Middle frontal gyrus (tissue), 1 donor: ENCODE measurements around the gene GPR89A.
"Not testable (repeated sequence)": the region's sequence is repeated elsewhere in the genome, so short reads cannot be mapped to it uniquely, and the experiment has no call there.

Experiments
- DNase-seq: peaks from one replicate; pipeline ENCODE4 v3.0.0-alpha.2; 2015; ENCODE audit warnings: low spot score; ENCODE audit errors: extremely low spot score

Gene GPR89A

DNA sequence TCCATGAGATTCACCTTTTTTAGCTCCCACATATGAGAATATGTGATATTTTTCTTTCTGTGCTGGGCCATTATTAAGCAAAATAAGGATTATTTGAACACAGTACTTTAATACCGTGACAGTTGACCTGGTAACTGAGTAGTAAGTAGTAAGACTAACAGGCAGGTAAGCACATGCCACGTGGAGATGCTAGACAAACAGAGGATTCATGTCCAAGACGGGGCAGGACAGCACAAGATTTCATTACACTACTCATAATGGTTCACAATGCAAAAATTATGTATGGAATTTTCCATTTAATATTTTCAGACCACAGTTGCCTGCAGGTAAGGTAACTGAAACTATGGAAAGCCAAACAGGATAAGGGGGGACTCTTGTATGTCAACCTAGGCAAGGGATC lies 77.1 kb downstream of the GPR89A start:
- not testable (repeated sequence) for DNase-seq

DNA sequence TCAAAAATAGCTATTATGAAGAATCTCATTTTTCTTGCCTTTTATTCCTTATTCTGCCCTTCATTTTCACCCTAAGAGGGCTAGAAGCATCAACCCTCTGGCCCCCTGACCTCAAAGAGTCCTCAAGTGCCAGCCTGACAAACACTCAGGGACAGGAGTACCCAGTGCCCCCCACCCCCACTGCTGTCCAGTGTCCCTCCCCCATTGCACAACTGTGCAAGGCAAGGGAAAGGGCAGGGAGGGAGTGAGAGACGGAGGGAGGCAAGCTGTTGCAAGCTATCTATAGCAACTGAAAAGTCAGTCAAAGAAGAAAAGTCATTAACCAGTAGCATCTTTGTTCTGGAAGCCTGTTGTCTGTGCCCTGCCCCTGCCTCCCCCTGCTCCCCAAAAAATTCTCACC lies 78.3 kb downstream of the GPR89A start:
- not testable (repeated sequence) for DNase-seq

DNA sequence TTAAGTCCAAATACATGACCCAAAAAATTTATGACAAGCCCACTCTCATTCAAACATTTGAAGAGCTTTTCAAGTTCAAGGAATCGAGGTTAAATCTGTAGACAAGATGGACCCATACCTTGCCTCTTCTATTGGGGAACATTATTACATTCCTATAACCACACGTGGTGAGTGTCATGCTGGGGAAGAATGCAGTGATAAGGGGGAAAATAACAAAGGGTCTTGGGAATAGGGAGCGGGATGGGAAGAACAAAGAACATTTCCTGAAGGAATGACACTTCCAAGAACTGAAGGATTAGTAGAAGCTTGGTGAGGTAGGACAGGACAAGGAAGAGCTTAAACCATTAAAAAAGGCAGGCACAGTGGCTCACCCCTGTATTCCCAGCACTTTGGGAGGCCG lies 80.5 kb downstream of the GPR89A start:
- no peak for DNase-seq

DNA sequence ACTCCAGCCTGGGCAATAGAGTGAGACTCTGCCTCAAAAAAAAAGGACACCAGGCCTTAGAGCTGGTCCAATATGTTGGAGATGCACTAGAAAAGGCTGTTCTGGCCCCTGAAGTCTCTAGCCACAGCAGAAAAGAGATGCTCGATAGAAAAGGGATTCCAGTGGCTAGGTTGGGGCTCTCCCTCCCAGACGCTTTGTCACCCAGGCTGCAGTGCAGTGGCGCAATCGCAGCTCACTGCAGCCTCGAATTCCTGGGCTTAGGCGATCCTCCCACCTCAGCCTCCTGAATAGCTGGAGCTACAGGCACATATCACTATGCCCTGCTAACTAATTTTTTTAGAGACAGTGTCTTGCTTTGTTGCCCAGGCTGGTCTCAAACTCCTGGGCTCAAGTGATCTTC lies 81.1 kb downstream of the GPR89A start:
- no peak for DNase-seq

DNA sequence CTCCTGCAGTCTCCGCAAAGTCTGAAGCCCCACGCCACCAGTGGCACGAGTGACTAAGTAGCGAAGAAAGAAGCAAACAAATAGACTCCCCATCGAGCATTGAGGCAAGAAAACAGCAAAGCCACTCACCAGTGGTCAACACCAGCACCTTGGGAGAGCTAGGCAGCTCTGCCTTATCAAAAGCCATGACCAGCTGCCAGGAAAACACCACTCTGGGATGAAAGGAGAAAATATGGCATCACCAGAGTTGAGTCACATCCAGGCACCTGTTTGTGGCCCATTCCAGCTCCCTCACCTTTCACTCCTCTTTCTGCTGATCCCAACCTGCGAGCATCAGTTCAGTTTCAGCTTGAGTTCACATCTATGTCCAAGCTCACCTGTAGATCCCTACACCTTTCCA lies 82.1 kb downstream of the GPR89A start:
- DNase-seq = no peak

DNA sequence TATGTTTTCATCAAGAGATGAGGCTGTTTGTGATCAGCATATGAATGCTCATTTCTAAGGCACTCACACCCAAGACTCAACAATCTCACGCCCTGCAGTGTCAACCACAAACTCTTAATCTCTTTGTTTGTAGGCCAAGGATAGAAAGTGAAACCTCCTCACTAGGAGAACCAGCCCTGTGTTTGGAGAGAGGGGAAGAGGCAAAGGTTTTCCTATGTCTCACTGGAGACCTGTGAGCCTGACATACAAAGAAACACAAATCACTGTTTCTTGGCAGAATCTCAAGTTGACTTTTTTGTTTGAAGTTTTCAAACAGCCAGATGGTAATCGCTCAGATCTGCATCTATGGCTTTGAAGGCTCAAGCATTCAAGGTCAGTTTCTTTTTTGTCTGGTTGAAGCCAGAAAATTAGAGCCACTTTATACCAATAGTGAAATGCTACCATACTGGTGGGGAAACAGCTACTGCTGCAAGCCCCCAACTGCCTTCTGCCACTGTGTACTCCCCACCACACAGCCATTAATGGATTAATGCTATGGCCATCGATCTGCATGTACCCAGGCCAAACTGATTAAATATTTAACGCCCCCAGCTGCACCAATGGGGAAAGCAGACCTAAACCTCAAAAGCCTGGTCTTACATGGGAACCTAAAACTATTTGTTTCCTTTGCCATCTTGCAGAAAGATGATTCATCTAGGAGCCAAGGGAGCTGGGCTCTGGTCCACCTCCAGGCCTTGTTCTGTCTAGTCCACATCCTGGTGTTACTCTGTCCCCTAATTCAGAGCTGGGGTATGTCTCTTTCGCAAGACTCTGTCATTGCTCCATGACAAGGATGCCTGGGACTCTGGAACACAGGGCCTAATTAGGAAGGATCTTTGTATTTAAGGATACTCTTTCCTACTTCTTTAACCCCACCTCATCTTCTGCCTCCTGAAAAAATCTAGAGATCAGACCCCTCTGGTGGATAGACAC lies 83.1 kb downstream of the GPR89A start:
- no peak for DNase-seq

DNA sequence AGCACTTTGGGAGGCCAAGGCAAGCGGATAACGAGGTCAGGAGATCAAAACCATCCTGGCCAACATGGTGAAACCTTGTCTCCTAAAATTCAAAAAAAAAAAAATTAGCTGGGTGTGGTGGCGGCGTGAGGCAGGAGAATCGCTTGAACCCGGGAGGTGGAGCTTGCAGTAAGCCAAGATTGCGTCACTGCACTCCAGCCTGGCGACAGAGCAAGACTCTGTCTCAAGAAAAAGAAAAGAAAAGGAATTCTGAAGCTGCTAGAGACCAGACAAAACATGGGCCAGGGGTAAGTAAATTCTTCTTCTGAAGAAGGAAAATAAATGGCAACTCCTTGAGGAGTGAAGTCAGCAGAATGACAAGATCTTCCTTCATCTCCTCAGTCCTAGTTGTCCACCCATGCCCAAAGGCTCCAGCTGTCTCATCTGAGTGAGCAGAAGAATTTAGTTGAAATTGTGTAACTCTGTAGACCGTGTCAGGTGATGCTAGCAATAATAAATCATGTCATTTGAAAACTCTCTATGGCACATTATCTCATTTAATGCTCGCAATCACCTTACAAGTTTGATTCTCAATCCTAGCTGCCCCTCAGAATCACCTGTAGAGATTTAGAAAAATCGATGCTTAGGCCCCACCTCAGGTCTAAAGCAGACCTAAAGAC lies 85.1 kb downstream of the GPR89A start:
- DNase-seq = no peak

DNA sequence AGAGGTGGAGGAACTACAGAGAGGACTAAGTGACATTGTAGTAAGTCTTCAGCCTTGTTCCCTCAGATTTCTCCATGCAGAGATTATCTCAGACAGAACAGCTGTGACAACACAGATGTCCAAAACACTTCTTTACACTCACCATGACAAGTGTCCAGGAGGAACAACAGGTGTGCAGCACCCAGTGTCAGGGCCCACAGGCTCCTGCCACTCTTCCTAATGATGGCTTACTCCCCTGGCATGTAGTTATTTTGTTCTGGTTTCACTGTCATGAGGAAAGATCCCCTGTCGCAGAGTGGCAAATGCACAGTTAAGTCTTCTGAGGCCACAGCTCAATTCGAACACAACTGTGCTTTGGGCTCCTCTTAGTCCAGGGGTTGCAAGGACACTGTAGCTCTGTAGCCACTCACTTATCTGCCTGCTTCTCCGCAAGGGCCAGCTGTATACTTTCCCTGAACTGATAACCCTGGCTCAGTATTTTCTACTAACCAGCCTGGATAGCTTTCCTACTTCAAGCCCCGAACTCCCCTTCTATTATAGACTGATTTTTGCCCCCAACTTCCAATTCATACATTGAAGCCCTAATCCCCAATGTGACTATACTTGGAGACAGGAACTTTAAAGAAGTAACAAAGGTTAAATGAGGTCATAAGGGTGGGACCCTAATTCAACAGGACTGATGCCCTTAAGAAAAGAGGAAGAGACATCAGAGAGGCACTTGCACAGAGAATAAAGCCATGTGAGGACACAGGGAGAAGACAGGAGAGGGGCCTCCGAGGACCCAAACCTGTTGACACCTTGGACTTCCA lies 88.2 kb downstream of the GPR89A start:
- no peak for DNase-seq

DNA sequence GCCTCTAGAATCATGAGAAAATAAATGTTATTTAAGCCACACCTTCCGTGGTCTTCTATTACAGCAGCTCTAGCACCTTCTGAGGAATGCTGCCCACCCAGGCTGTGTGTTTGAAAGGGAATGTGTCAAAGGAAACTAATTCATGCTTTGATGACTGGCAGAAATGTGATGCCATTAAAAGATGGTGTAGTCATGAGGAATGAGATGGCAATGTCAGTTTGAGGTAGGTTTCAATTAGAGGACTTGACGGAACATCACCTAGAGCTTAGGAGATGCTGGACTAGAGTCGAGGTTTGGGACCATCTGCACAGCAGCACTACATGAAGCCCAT lies 88.8 kb downstream of the GPR89A start:
- DNase-seq = no peak

DNA sequence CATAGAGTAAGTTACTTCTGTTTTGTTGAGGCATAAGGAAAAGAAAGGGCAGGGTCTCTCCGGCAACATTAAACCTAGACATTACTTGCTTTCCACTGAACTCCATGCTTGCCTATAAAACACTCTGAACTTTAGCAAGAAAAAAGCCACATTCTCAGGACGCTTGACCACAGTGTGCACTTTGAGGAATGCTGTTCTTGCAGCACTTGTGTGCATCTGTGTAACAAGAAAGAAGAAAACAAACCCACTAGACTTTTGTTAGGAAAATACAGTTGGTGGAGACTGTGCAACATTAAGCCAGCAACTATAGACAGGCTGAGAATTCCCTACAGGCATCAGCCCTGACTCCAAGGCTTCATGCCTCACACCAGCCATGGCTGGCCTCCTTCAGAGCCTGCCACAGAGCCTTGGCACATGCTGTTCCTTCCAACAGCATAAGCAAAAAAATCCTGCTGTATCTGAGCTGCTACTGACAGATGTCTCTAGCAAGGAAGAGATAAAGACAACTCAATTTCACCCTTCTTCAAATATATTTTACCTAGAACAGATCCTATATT lies 93.6 kb downstream of the GPR89A start:
- no peak for DNase-seq

DNA sequence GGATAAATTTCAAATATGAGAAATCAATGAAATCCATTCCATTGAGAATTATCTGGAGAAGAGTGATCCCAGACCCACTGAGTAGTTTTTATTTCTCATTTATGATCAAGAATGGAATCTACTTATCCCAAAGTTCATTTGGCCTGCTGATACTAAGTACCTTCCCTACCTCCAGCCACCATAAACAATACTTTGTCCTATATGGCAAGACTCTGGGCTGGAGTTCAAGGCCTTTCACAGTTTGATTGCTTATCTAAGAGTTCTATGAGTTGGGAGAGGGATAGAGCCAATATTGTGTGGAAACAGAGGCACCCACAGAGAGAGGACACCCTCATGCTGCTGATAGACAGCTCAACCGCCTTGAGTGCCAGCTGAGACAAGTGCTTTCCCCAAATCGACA lies 94.3 kb downstream of the GPR89A start:
- DNase-seq = no peak

DNA sequence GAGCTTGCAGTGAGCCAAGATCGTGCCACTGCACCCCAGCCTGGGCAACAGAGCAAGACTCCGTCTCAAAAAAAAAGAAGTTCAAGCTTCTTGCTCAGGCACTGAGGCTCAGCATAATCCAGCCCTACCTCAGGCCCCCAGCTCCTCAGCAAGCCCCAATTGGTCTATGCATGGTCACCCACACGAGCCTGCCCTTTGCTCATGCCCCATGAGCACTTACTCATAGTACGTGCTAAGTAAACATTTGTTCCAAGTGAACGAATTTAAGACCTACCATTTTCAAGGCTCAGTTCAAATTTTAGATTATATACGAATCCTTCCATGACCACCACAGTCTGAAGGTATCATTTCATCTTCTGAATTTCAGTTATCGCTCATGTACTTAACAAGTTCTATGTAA lies 95.0 kb downstream of the GPR89A start:
- no peak for DNase-seq

DNA sequence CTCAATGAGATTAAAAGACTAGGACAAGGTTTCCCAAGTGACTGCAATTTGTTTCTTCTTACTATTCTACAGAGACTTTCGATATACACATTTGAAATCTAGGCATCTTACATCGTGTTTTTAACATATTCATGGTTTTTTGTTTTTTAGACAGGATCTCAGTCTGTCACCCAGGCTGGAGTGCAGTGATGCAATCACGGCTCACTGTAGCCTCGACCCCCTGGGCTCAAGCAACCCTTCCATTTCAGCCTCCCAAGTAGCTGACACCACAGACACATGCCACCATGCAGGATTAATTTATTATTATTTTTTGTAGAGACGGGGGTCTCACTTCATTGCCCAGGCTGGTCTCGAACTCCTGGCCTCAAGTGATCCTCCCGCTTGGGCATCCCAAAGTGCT lies 97.8 kb downstream of the GPR89A start:
- no peak for DNase-seq

DNA sequence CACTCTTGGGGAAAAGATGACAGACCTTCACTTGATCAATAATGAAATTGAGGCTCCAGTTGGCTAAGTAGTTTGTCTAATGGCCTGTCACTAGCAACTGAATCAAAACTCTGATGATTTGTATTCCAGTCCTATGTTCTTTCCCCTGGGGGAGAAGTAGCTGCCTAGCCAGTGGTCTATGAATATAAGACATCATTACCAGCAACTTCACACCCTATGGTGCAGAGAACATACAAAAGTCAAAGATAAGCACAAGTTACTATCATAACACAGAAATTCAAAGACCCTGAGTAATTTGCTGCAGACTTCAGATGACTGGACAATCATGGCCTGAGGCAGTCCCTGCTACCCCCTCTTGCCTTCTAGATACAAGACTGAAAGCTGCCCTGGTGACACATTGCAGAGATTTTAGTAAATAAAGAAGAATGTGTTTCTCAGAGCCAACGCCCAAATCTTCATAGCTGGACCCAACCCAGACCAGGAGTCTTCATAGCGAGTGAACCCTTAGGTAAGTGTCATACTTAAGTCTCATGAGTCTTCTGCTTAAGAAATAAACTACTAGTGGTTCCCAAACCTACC lies 98.4 kb downstream of the GPR89A start:
- no peak for DNase-seq

DNA sequence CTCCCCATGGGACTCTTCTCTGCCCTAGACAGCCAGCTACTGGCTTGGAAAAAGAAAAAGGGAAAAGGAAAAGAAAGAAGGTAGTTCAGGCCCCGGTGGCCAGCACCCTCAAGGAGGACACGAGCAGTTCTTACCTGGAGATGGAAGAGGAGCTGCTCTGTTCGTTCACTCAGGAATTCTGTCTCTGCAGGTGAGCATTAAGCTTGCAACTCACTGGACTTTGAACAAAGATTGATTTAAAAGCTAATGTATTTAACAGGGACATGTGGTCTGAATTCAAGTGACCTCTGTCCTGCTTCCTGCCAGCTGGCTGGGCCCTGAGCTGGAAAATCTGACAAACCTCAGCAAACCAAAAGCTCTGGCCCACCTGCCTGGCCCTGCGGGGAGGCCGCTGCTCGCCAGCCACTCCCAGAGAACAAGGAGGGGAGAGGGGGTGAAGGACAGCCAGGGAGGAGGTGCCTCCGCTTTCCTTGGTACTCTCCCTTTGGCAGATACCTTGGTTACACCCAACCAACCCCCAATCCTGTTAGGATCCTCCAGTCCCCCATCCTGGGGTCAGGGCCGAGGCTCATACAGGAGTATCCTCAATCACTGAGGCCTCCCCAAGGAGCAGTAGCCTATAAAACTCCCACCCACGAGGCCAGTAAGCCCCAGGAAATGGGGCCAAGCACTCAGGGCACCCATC lies 99.5 kb downstream of the GPR89A start, which contains the start of gene PDZK1:
PDZK1 (minus strand) TSS at position 186 of the 685 bp plus-strand sequence. CDS start 19,347 bp downstream, outside the sequence.
- no peak for DNase-seq

DNA sequence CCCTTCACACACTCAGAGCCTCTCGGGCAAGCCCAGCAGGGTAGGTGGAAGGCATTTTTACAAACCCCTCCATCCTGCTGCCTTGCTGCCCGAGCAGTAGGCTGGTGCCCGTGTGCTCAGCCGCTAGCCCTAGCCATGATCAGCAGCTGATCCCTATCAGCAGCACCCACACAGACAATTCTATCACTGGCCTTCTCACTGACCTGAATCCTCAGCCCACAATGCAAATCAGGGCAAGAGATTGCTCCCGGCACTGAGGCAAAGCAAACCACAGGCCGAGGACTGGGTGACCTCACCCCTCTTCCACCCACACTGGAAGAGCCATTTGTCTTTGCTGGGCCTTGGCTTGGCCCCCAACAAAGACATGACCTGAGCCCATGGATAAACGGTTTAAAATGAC lies 100.3 kb downstream of the GPR89A start:
- DNase-seq = no peak

DNA sequence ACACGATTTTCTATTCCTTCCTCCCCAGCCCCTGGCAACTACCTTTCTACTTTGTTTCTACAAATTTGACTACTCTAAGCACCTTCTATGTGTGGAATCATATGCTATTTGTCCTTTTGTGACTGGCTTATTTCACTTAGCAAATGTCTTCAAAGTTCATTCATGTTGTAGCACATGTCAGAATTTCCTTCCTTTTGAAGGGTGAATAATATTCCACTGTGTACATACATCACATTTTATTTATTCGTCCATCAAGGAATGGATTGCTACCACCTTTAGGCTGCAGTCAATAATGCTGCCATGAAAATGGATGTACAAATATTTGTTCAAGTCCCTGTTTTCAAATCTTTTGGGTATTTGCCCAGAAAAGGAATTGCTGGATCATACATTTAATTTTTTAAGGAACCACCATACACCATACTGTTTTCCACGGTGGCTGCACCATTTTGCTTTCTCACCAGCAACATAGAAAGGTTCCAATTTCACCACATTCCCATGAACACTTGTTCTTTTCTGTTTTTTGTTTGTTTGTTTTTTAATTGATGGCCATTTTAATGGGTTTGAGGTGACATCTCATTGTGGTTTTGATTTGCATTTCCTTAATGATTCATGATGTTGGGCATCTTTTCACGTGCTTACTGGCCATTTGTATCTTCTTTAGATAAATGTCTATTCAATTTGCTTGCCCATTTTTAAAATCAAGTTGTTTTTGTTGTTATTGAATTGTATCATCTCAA lies 102.7 kb downstream of the GPR89A start:
- DNase-seq = no peak

DNA sequence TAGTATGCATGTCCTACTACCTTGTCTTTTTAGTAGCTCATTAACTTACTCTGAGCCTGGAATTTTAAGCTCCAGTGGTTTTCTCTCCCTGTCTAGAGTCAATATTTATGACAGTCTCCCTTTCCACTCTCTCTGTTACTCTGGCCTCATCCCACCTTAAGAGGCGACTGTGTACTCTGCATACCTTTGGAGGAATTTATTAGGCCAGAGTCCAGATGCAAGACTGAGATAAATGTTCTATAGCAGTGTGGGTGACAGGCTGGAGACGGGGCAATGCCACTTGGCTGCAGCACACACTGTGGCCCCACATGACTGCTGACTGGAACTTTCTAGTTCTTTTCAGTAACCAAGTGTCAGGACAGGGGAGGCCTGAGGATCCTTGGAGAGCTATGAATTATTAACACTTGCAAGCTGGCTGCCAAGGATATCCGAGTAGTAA lies 103.4 kb downstream of the GPR89A start:
- DNase-seq = no peak

DNA sequence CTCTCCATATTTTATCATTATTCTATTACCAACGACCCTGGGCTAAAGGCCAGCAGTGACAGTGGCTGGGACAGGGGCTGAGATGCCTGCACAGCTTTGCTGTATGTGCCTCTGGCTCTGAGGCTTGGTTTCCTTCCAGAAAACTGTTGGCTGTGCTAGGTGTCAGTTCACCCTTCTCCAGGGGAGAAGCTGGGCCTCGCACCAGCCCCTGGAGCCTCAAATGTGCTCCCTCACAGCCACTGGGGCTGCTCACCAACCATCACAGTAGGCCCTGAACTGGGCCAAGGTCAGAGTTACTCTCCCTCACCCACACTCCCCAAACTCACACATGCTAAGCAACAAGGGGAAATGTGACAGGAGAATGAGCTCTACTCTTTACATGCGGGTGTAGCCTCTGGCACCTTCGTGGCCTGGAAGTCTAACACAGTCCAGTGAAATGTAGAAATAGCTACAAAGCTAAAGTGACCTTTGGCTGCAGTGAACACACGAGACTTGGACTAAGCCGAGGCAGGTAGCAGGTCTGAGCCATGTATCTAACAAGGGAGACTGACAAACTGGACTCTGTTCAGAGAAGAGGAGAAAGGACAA lies 106.8 kb downstream of the GPR89A start:
- no peak for DNase-seq
